Sigmoid colon (tissue), 7 donors: Measurements from ENCODE around the gene JUND. TPM values are rescaled to one million over a fixed set of nuclear protein-coding genes. Genes with fewer than 3 reads are reported as not detected.
A peak's percentile ranks its signal among the peaks of the same experiment; 100 is the strongest.

ENCODE experiments used
- DNase-seq: peaks from one replicate; pipeline ENCODE4 v3.0.0-alpha.2; 2019
- H3K27ac ChIP-seq, 4 donors: fragments of 200-600 bp; sonication (generic); one replicate each; pipeline ENCODE4 v1.5.1; 2016 to 2019; ENCODE audit warnings: mild to moderate bottlenecking in 1 of 4
- H3K27me3 ChIP-seq, 3 donors: fragments of 200-600 bp; sonication (generic); one replicate each; pipeline ENCODE4 v1.5.1; 2019; ENCODE audit warnings: mild to moderate bottlenecking in 1 of 3
- H3K36me3 ChIP-seq, 4 donors: fragments of 200-600 bp; sonication (generic); one replicate each; pipeline ENCODE4 v1.5.1; 2016 to 2019
- H3K4me1 ChIP-seq, 4 donors: fragments of 200-600 bp; sonication (generic); one replicate each; pipeline ENCODE4 v1.5.1; 2017 to 2019
- H3K4me3 ChIP-seq, 4 donors: fragments of 200-600 bp; sonication (generic); one replicate each; pipeline ENCODE4 v1.5.1; 2017 to 2019; ENCODE audit warnings: mild to moderate bottlenecking in 2 of 4, moderate library complexity in 1 of 4
- H3K9me3 ChIP-seq, 4 donors: fragments of 200-600 bp in 3 of 4; sonication (generic) in 3 of 4; one replicate each; pipeline versions ENCODE4 v1.5.1 to v1.6.1; 2013 to 2019
- CTCF ChIP-seq, 4 experiments: fragments of 450-650 bp in 3 of 4; fragments of 200-600 bp in 1 of 4; IDR thresholded peaks; one replicate each; pipeline ENCODE4 v1.5.1; 2016 to 2019; ENCODE audit warnings: antibody characterized with exemption in 4 of 4, mild to moderate bottlenecking in 3 of 4, moderate library complexity in 2 of 4
- EP300 ChIP-seq, 4 donors: sonication (generic); formaldehyde crosslinking; IDR thresholded peaks; one replicate each; pipeline ENCODE4 v1.6.1; 2017; ENCODE audit warnings: antibody characterized with exemption in 4 of 4
- POLR2A ChIP-seq, 2 donors: fragments of 450-650 bp; IDR thresholded peaks; one replicate each; pipeline ENCODE4 v1.6.1; 2016; ENCODE audit warnings: antibody characterized with exemption in 2 of 2, mild to moderate bottlenecking in 2 of 2, moderate library complexity in 2 of 2
- POLR2AphosphoS5 ChIP-seq, 4 donors: sonication (generic); formaldehyde crosslinking; IDR thresholded peaks; one replicate each; pipeline ENCODE4 v1.6.1; 2017; ENCODE audit warnings: antibody characterized with exemption in 4 of 4
- WGBS, 2 donors: extraction: QIAGEN DNeasy Blood & Tissue Kit; methylation state at CpG; one replicate each; pipeline ENCODE4 v1.1.7; 2013; 5-methylcytosine and 5-hydroxymethylcytosine counted together
- intact Hi-C: fragments of 100-400 bp; cut with DNase I; formaldehyde crosslinking; loops from one replicate; pipeline ENCODE4 v1.15.1; 2023
- polyA plus RNA-seq, 3 donors: library from polyadenylated mRNA; stranded (reverse); fragments of 200-250 nt; gene quantifications; one replicate each; pipeline ENCODE4 v1.2.3, GENCODE V29; 2013
- total RNA-seq, 4 donors: library from RNA; depleted of rRNA; stranded (reverse); fragments of >200 nt; gene quantifications; one replicate each; pipeline ENCODE4 v1.1.0, GENCODE V29; 2016
- donor health status: healthy with polysubstance abuse.
- donor health status: Bipolar disorder and iron deficiency.
- donor health status: healthy.

The JUND gene
- total and polyA plus RNA-seq, 7 donors = 163 to 369 (median 180) TPM

DNA sequence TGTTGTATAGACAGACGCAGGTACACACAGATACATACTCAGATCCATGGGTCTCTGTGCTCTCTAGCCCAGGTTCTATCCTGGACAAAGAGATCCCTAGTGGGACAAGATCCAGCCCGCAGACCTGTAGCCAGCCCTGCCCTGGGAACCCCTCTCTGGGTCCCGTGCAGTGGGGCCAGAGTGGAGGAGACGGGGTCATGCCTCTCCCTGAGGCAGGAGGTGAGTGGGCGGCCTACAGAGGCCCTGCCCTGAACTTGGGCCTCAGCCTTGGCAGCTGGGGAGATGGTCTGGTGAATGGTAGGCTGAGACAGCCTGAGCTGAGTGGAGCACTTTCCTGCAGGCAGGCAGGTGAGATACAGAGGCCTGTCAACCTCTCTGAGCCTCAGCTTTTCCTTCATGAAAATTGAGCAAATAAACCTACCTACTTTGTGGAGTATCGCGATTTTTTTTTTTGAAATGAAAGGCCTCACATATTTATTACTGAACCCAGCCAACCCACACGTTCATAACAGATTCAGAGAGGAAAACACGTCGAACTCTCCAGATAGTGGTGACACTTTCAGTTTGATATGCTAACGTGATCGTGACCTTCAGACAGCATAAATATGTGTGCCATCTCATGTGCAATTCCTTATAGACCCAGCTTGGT lies 3.4 kb upstream of the JUND start:
- peak overlapping the region; percentile 12 to 99 (median 24) for H3K27ac ChIP-seq
- no peak overlapping the region for H3K4me3 ChIP-seq
- peaks cover 0 to 30% (median 20%) of the 10 kb centered on the region in 4 donors for H3K4me1 ChIP-seq
- no peak for TF ChIP-seq POLR2AphosphoS5 (IDR thresholded peaks at IDR 0.05)
- no peak for TF ChIP-seq CTCF (IDR thresholded peaks at IDR 0.05)
- TF ChIP-seq POLR2A (IDR thresholded peaks at IDR 0.05) = no peak
- no peak for TF ChIP-seq EP300 (IDR thresholded peaks at IDR 0.05)
- no peaks in the 10 kb centered on the region for H3K9me3 ChIP-seq
- no peak for DNase-seq
- no peaks in the 10 kb centered on the region for H3K27me3 ChIP-seq
- WGBS, 2 donors = 55 to 64% methylated on average over 12 of the region's 12 CpGs
- no peaks in the 10 kb centered on the region for H3K36me3 ChIP-seq
- intact Hi-C loops = loop anchor here (5.0 kb wide), 1 partner anchor 132 kb away; the partner anchor contains the start of gene SSBP4

DNA sequence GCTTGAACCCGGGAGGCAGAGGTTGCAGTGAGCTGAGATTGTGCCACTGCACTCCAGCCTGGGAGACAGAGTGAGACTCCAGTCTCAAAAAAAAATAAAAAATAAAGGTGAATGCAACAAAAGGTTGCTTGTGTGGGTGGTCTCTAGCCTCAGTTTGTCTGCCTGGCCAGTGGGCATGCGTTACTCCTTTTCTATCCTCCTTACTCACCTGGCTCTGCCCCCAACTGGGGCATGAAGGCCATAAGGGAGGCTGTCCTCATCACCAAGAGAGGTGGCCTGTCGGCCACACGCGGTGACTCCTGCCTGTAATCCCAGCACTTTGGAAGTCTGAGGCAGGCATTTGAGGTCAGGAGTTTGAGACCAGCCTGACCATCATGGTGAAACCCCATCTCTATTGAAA lies 1.9 kb upstream of the JUND start:
- intact Hi-C loops = loop anchor here (5.0 kb wide), 1 partner anchor 134 kb away; the partner anchor contains the start of gene SSBP4
- no peak for TF ChIP-seq EP300 (IDR thresholded peaks at IDR 0.05)
- TF ChIP-seq CTCF (IDR thresholded peaks at IDR 0.05) = no peak
- no peak for TF ChIP-seq POLR2A (IDR thresholded peaks at IDR 0.05)
- no peak for TF ChIP-seq POLR2AphosphoS5 (IDR thresholded peaks at IDR 0.05)
- Histone ChIP-seq H3K4me1 (peaks cover 0 to 37% (median 30%) of the 10 kb centered on the region in 4 donors), H3K36me3 (peaks cover 0 to 8% (median 7%) of the 10 kb centered on the region in 4 donors), H3K4me3 (no peak overlapping the region), H3K27me3 (no peaks in the 10 kb centered on the region), H3K27ac (peak overlapping the region; percentile 99 to 100 (median 99)), H3K9me3 (no peaks in the 10 kb centered on the region)
- no peak for DNase-seq
- 90 to 91% methylated on average over 5 of the region's 5 CpGs for WGBS, 2 donors

DNA sequence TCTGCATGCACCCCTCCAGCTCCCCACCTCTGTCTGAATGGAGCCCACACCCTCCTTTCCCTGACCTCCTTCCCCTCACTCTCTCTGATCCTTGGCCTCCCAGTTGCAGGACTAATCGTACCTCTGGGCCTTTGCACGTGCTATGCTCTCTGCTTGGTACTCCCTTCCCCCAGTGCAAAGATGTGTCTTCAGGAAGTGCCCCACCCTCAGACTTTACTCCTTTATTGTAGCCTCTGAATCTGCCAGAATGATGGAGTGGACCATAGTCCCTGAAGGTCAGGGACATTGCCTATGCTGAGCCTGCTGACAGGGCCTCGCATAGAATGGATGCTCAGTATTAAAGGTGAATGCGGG lies 1.3 kb upstream of the JUND start:
- H3K27me3 ChIP-seq = no peaks in the 10 kb centered on the region
- H3K27ac ChIP-seq = peak overlapping the region; percentile 99 to 100 (median 99)
- WGBS, 2 donors = 13 to 46% methylated on average over 4 of the region's 4 CpGs
- peaks cover 0 to 12% (median 10%) of the 10 kb centered on the region in 4 donors for H3K36me3 ChIP-seq
- no peaks in the 10 kb centered on the region for H3K9me3 ChIP-seq
- intact Hi-C loops = loop anchor here (1.0 to 5.0 kb wide), 2 partner anchors 8 to 135 kb away; partner anchors contain the start of gene SSBP4
- H3K4me3 ChIP-seq = peak overlapping the region in 3 of 4 donors; percentile 53 to 64 (median 58)
- DNase-seq = no peak
- no peak for TF ChIP-seq EP300 (IDR thresholded peaks at IDR 0.05)
- H3K4me1 ChIP-seq = peaks cover 0 to 37% (median 31%) of the 10 kb centered on the region in 4 donors

DNA sequence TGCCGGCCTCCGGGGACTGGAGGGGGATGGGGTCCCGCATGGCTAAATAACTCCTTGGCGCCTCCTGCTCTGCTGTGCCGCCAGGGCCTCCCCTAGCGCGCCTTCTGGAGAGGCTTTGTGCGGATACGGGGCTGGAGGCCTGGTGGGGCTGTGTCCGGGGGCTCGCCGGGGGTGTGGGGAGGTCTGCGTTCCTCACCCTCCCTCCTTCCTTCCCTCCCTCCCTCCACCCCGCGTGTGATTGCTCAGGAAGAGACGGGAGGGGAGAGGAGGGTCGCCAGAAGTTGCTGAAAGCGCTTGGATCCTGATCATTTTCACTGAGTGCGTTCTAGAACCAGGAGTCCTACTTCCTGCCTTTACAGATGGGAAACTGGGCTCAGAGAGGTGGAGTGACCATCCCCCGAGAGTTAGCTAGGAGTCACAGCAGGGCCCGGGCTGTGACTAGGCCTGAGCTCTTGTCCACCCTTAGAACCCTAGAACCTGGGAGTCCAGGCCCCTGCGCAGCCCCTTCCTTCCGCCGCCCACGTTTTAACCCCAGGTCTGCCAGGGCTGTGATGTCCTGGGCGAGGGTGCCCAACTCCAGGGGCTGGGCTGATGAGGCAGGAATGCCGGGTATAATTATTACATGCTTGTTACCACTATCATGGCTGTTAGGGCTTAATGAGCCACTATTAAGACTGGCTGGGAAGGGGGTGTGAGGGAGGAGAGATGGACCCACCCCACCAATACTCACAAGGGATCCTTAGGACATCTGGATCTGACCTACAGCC lies 782 bp upstream of the JUND start:
- Histone ChIP-seq H3K27me3 (no peaks in the 10 kb centered on the region), H3K4me1 (peaks cover 0 to 37% (median 34%) of the 10 kb centered on the region in 4 donors), H3K36me3 (peaks cover 0 to 12% (median 10%) of the 10 kb centered on the region in 4 donors), H3K4me3 (peak overlapping the region; percentile 42 to 64 (median 56)), H3K27ac (peak overlapping the region; percentile 99 to 100 (median 99)), H3K9me3 (no peaks in the 10 kb centered on the region)
- intact Hi-C loops = loop anchor here (1.0 to 5.0 kb wide), 2 partner anchors 8 to 135 kb away; partner anchors contain the start of gene SSBP4
- TF ChIP-seq EP300 (IDR thresholded peaks at IDR 0.05) (no peak), CTCF (IDR thresholded peaks at IDR 0.05) (peak in 2 of 4 experiments; percentile 19 to 26), POLR2A (IDR thresholded peaks at IDR 0.05) (peak; percentile 80), POLR2AphosphoS5 (IDR thresholded peaks at IDR 0.05) (peak; percentile 39 to 90 (median 70))
- 3 to 4% methylated on average over 27 of the region's 27 CpGs for WGBS, 2 donors
- no peak for DNase-seq
